ENCODE data around the gene KLF17. TPM values are rescaled to one million over a fixed set of nuclear protein-coding genes. Genes with fewer than 3 reads are reported as not detected.

The KLF17 gene
- total and polyA plus RNA-seq, 2 experiments from 2014 or later = not detected

DNA sequence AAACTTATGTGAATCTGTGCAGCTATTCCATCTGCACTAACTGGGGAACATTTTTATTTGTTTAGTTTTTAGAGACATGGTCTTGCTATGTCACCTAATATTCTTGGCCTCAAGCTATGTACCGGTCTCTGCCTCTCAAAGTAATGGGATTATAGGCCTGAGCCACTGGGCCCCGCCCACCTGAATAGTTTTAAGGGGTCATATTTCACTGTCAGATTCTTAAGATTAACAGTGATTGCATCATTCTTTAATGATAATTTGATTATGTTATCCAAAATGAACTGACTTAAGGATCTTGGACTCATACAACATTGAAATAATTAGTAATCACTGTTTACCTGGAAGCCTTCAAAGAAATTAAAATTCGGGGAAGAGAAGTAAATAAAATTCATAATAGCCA, 35.4 kb downstream of the KLF17 start:
- Histone ChIP-seq H3K36me3 (no peaks in the 10 kb centered on the region), H3K4me3 (no peak overlapping the region), H3K27ac (no peak overlapping the region), H3K27me3 (no peaks in the 10 kb centered on the region), H3K4me1 (ENCODE audit: low read depth) (no peaks in the 10 kb centered on the region), H3K9me3 (ENCODE audit: low read depth) (no peaks in the 10 kb centered on the region)
- TF ChIP-seq, protein P1, sequence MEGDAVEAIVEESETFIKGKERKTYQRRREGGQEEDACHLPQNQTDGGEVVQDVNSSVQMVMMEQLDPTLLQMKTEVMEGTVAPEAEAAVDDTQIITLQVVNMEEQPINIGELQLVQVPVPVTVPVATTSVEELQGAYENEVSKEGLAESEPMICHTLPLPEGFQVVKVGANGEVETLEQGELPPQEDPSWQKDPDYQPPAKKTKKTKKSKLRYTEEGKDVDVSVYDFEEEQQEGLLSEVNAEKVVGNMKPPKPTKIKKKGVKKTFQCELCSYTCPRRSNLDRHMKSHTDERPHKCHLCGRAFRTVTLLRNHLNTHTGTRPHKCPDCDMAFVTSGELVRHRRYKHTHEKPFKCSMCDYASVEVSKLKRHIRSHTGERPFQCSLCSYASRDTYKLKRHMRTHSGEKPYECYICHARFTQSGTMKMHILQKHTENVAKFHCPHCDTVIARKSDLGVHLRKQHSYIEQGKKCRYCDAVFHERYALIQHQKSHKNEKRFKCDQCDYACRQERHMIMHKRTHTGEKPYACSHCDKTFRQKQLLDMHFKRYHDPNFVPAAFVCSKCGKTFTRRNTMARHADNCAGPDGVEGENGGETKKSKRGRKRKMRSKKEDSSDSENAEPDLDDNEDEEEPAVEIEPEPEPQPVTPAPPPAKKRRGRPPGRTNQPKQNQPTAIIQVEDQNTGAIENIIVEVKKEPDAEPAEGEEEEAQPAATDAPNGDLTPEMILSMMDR (IDR thresholded peaks at IDR 0.05; ENCODE audit: low read depth, low read length) = no peak
- no peak for DNase-seq (ENCODE audit: low read depth in 1 of 2, low spot score in 1 of 2)

DNA sequence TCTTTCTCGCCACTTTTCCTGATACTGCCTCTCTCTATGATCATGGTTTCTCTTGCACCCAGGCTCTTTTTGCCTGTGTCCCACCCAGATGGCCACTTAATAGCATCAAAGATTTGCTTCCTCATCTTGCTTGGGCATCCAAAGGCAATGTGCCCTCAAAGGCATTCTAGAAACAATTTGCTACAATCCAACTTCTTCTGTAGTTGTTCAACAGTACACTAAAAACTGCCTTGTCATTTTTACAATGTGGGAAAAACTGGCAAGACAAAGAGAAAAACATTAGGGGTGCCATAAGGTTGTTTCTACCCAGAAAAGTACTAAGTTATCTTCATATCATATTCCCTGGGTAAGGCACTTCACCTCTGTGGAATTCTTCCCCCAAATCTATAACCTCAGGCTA, 39.3 kb downstream of the KLF17 start:
- Histone ChIP-seq H3K27ac (no peak overlapping the region), H3K36me3 (no peaks in the 10 kb centered on the region), H3K4me3 (no peak overlapping the region), H3K9me3 (ENCODE audit: low read depth) (no peaks in the 10 kb centered on the region), H3K4me1 (ENCODE audit: low read depth) (no peaks in the 10 kb centered on the region), H3K27me3 (no peaks in the 10 kb centered on the region)
- TF ChIP-seq, protein P1 (IDR thresholded peaks at IDR 0.05; ENCODE audit: low read depth, low read length) = no peak
- no peak for DNase-seq (ENCODE audit: low read depth in 1 of 2, low spot score in 1 of 2)

DNA sequence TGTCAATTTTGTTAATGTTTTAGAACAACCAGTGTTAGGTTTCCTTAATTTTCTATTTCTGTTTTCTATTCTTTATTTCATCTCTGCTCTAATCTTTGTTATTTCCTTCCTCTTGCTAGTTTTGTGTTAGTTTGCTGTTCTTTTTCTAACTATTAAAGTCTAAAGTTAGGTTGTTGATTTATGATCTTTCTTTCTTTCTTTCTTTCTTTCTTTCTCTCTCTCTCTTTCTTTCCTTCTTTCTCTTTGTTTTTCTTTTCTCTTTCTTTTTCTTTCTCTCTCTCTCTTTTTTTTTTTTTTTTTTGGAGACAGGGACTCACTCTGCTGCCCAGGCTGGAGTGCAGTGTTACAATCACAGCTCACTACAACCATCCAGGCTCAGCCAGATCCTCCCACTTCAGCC, 40.2 kb downstream of the KLF17 start:
- H3K27ac ChIP-seq = no peak overlapping the region
- H3K4me1 ChIP-seq (ENCODE audit: low read depth) = no peaks in the 10 kb centered on the region
- no peak for DNase-seq (ENCODE audit: low read depth in 1 of 2, low spot score in 1 of 2)
- H3K9me3 ChIP-seq (ENCODE audit: low read depth) = no peaks in the 10 kb centered on the region
- TF ChIP-seq, protein P1 (IDR thresholded peaks at IDR 0.05; ENCODE audit: low read depth, low read length) = no peak
- H3K27me3 ChIP-seq = no peaks in the 10 kb centered on the region
- H3K36me3 ChIP-seq = no peaks in the 10 kb centered on the region
- H3K4me3 ChIP-seq = no peak overlapping the region

DNA sequence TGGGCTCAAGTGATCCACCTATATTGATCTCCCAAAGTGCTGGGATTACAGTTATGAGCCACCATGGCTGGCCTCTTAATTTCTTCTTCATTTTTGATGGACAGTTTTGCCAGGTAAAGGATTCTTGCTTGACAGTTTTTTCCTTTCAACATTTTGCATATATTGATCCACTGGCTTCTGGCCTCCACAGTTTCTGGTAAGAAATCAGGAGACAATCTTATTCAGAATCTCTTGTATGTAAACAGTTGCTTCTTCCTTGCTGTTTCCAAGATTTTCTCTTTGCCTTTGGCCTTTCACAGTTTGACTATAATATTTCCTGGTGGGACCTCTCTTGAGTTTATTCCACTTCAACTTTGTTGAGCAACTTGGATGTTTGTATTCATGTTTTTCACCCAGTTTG, 42.9 kb downstream of the KLF17 start:
- Histone ChIP-seq H3K36me3 (no peaks in the 10 kb centered on the region), H3K4me1 (ENCODE audit: low read depth) (no peaks in the 10 kb centered on the region), H3K9me3 (ENCODE audit: low read depth) (no peaks in the 10 kb centered on the region), H3K4me3 (no peak overlapping the region), H3K27ac (no peak overlapping the region), H3K27me3 (no peaks in the 10 kb centered on the region)
- TF ChIP-seq, protein P1 (IDR thresholded peaks at IDR 0.05; ENCODE audit: low read depth, low read length) = no peak
- no peak for DNase-seq (ENCODE audit: low read depth in 1 of 2, low spot score in 1 of 2)

DNA sequence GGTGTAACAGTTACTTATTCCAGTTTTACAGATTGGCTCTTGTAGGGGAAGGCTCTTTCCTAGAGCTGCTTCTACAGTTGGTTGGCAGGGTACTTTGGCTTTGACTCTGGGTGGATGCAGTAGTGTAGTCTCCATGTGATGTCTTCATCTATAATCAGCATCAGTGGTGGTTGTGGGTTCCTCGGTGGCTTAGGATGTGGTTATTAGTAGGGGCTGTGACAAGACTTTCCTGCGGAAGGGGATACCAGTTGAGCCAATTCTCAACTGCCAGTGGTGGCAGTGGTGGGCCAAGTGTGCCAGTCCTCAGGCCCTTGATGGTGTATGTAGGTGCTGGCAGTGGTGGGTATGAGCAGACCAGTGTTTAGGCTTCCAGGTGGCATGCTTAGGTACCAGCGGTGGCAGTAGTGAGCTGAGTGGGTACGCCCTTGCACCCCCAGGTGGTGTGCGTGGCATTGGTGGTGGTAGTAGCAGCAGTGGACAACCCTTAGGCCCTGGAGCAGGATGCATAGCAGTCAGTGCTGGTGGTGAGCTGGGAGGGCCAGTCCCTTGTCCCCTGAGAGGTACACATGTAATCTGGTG, 50.0 kb downstream of the KLF17 start:
- Histone ChIP-seq H3K4me1 (ENCODE audit: low read depth) (no peaks in the 10 kb centered on the region), H3K4me3 (no peak overlapping the region), H3K9me3 (ENCODE audit: low read depth) (no peaks in the 10 kb centered on the region), H3K27me3 (no peaks in the 10 kb centered on the region), H3K27ac (no peak overlapping the region), H3K36me3 (no peaks in the 10 kb centered on the region)
- TF ChIP-seq, protein P1 (IDR thresholded peaks at IDR 0.05; ENCODE audit: low read depth, low read length) = no peak
- no peak for DNase-seq (ENCODE audit: low read depth in 1 of 2, low spot score in 1 of 2)

Measured in cardiac muscle cell (in vitro differentiated cells and primary cell).